Spleen (tissue), 7 donors: ENCODE measurements around the gene GAPDHS.

ENCODE experiments used
- CTCF ChIP-seq, 11 experiments: fragments of 200-600 bp in 7 of 11; fragments of 450-650 bp in 4 of 11; sonication (generic) in 4 of 11; IDR thresholded peaks in 8 of 11; conservative IDR thresholded peaks in 3 of 11; 1 replicate in 7 of 11; 2 replicates in 4 of 11; pipeline versions ENCODE4 v1.4.0 to v1.8.0; 2016 to 2021; ENCODE audit warnings: antibody characterized with exemption in 11 of 11, inconsistent platforms in 4 of 11, mild to moderate bottlenecking in 1 of 11
- POLR2A ChIP-seq, 3 donors: fragments of 450-650 bp; IDR thresholded peaks; one replicate each; pipeline ENCODE4 v1.5.1; 2017; ENCODE audit warnings: antibody characterized with exemption in 3 of 3, mild to moderate bottlenecking in 1 of 3
- POLR2AphosphoS5 ChIP-seq, 3 donors: sonication (generic); formaldehyde crosslinking; IDR thresholded peaks; one replicate each; pipeline ENCODE4 v1.5.1; 2017; ENCODE audit warnings: antibody characterized with exemption in 3 of 3
- donor health status: DM: no; HTN: no; CAD: no; lungs with moderate emphysema.
- donor health status: DM: no; HTN: no; CAD: no.
- donor health status: DM: no; HTN: no; CAD: no.

DNA sequence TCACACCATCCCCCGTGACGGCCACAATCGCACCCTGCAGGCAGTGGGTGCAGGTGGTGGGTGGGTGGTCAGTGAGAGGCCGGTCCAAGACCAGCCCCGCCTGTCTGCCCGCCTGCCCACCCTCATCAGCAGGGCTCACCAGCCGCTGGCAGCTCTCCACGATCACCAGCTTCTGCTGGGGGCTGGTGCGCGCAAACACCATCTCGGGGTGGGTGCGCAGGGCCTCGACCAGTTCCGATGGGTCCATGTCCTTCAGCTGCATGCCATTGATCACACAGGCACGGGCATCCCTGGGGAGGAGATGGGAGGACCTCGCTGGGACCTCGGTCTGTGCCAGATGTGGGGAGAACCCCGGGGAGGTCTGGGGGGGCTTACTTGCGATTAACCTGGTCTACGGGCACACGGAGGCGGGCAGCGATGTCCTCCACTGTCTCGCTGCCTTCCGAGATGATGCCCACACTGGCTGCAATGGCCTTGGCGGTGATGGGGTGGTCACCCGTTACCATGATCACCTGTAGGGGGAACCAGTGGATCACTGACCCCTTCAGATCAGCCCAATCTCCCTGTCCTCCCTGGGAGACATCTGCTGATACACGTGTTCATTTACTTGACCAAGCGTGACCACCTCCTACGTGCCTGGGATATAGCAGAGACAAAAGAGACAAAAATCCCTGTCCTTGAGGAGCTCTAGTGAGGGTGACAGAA lies 22.2 kb downstream of the GAPDHS start:
- TF ChIP-seq CTCF (IDR thresholded peaks at IDR 0.05 in 8 of 11, conservative IDR thresholded peaks at IDR 0.05 in 3 of 11) (no peak), POLR2A (IDR thresholded peaks at IDR 0.05) (no peak), POLR2AphosphoS5 (IDR thresholded peaks at IDR 0.05) (no peak)
